A673 (cell line): ENCODE data around the gene TMEM156. TPM values are rescaled to one million over a fixed set of nuclear protein-coding genes. Genes with fewer than 3 reads are reported as not detected.

Experiments
- BruUV-seq: library from RNA; stranded (reverse); fragments of 400-500 nt; replicated peaks from 2 replicates; lab custom pipeline; 2021; lab: Mats Ljungman, UMichigan
- CTCF ChIA-PET: fragments of 300-600 bp; sonication (Branson Sonifier 250); formaldehyde crosslinking; loops from one replicate; lab custom pipeline; 2022; ENCODE audit warnings: antibody characterized with exemption; lab: Charles Lee
- POLR2A ChIA-PET: fragments of 300-600 bp; sonication (Branson Sonifier 250); formaldehyde crosslinking; loops from one replicate; lab custom pipeline; 2022; ENCODE audit warnings: antibody characterized with exemption; ENCODE audit not compliant: low non-redundant PET; lab: Charles Lee
- DNase-seq: peaks from one replicate; pipeline ENCODE4 v3.0.0-alpha.2; 2015; ENCODE audit warnings: low spot score
- H3K27ac ChIP-seq: fragments of 200-600 bp; sonication (generic); 2 replicates; pipeline ENCODE4 v1.5.1; 2016; ENCODE audit warnings: mixed run types, low read depth, mild to moderate bottlenecking, mixed read lengths, antibody characterized with exemption, low read length; ENCODE audit not compliant: poor library complexity, severe bottlenecking
- H3K27me3 ChIP-seq: fragments of 200-600 bp; sonication (generic); replicated peaks from 2 replicates; pipeline ENCODE4 v1.6.1; 2017; ENCODE audit warnings: mixed run types, low read depth, mild to moderate bottlenecking, mixed read lengths, antibody characterized with exemption, low read length; ENCODE audit not compliant: insufficient read depth, poor library complexity
- H3K36me3 ChIP-seq: fragments of 200-600 bp; sonication (generic); 2 replicates; pipeline ENCODE4 v1.6.1; 2016; ENCODE audit warnings: mixed run types, mild to moderate bottlenecking, mixed read lengths, antibody characterized with exemption, low read length; ENCODE audit not compliant: insufficient read depth, poor library complexity, severe bottlenecking
- H3K4me1 ChIP-seq: fragments of 200-600 bp; sonication (generic); 2 replicates; pipeline ENCODE4 v1.6.1; 2017; ENCODE audit warnings: mixed run types, mild to moderate bottlenecking, mixed read lengths, antibody characterized with exemption, low read length; ENCODE audit not compliant: insufficient read depth, poor library complexity, severe bottlenecking
- H3K4me3 ChIP-seq: fragments of 200-600 bp; sonication (generic); 2 replicates; pipeline ENCODE4 v1.5.1; 2016; ENCODE audit warnings: low read depth, mixed run types, mild to moderate bottlenecking, mixed read lengths, low read length; ENCODE audit not compliant: poor library complexity, severe bottlenecking
- H3K9me3 ChIP-seq: fragments of 200-600 bp; sonication (generic); 2 replicates; pipeline ENCODE4 v1.6.1; 2016; ENCODE audit warnings: mixed run types, low read depth, mild to moderate bottlenecking, mixed read lengths, antibody characterized with exemption, low read length; ENCODE audit not compliant: poor library complexity, severe bottlenecking
- CTCF ChIP-seq: fragments of 300-800, 200-600 bp; sonication (generic); conservative IDR thresholded peaks from 2 replicates; pipeline ENCODE4 v1.5.1; 2017; ENCODE audit warnings: low read depth, mild to moderate bottlenecking, antibody characterized with exemption, low read length, moderate library complexity, mixed read lengths
- EZH2 ChIP-seq: fragments of 200-600 bp; sonication (generic); IDR thresholded peaks from 2 replicates; pipeline ENCODE4 v1.6.1; 2017; ENCODE audit warnings: borderline replicate concordance, low read depth, mild to moderate bottlenecking, mixed read lengths, antibody characterized with exemption, low read length; ENCODE audit not compliant: poor library complexity, severe bottlenecking
- intact Hi-C: fragments of 100-400 bp; cut with micrococcal nuclease; formaldehyde crosslinking; loops from one replicate; pipeline ENCODE4 v1.10.0; 2022; ENCODE audit not compliant: unreplicated experiment
- total RNA-seq: library from RNA; stranded (reverse); gene quantifications from 2 replicates; pipeline ENCODE4 v1.2.3, GENCODE V29; 2021

TMEM156 gene
- total RNA-seq, 1 experiment from 2014 or later, result not detected

- Histone ChIP-seq H3K36me3 (no peaks in the 10 kb centered on the region), H3K4me1 (no peaks in the 10 kb centered on the region), H3K9me3 (no peaks in the 10 kb centered on the region), H3K4me3 (no peak overlapping the region), H3K27ac (no peak overlapping the region), H3K27me3 (no peaks in the 10 kb centered on the region)
- TF ChIP-seq CTCF (no peak), EZH2 (no peak)
- BruUV-seq, result no TSS peak
- intact Hi-C loops, result no loop called here
- ChIA-PET POLR2A (no interaction called here), CTCF (no interaction called here)
- no peak for DNase-seq
Measured at GRCh38 chr4:39067451-39067850, 35.2 kb upstream of the TMEM156 start.

- ChIA-PET CTCF (no interaction called here), POLR2A (no interaction called here)
- Histone ChIP-seq H3K27ac (no peak overlapping the region), H3K4me3 (no peak overlapping the region), H3K27me3 (no peaks in the 10 kb centered on the region), H3K4me1 (no peaks in the 10 kb centered on the region), H3K36me3 (no peaks in the 10 kb centered on the region), H3K9me3 (no peaks in the 10 kb centered on the region)
- no TSS peak for BruUV-seq
- TF ChIP-seq EZH2 (no peak), CTCF (no peak)
- intact Hi-C loops, result no loop called here
- no peak for DNase-seq
Measured at GRCh38 chr4:39067031-39067430, 34.8 kb upstream of the TMEM156 start.

- no peak overlapping the region for H3K4me3 ChIP-seq
- no peaks in the 10 kb centered on the region for H3K9me3 ChIP-seq
- POLR2A ChIA-PET, result no interaction called here
- H3K4me1 ChIP-seq, result no peaks in the 10 kb centered on the region
- no peak for DNase-seq
- no TSS peak for BruUV-seq
- H3K36me3 ChIP-seq, result no peaks in the 10 kb centered on the region
- no peaks in the 10 kb centered on the region for H3K27me3 ChIP-seq
- intact Hi-C loops, result no loop called here
- no peak for TF ChIP-seq EZH2
- TF ChIP-seq CTCF, result no peak
- no peak overlapping the region for H3K27ac ChIP-seq
- CTCF ChIA-PET, result no interaction called here
Measured at GRCh38 chr4:39066371-39066770, 34.2 kb upstream of the TMEM156 start.
